H1 (cell line): ENCODE results near the gene CILP. TPM values are rescaled to one million over a fixed set of nuclear protein-coding genes. Genes with fewer than 3 reads are reported as not detected.

Experiments used
- BCL11A ChIP-seq, 2 experiments: IDR thresholded peaks; one replicate each; pipeline ENCODE4 v1.6.1; 2011; ENCODE audit warnings: low read depth in 2 of 2, low read length in 2 of 2, mild to moderate bottlenecking in 2 of 2
- CBX8 ChIP-seq: fragments of 300-800, 300-1000 bp; sonication (generic); IDR thresholded peaks from 2 replicates; pipeline ENCODE4 v1.7.1; 2016; ENCODE audit warnings: low read depth, low read length, borderline replicate concordance
- RBBP5 ChIP-seq: IDR thresholded peaks from 2 replicates; pipeline ENCODE4 v1.7.1; 2012; ENCODE audit warnings: low read depth, mild to moderate bottlenecking, inconsistent platforms, low read length, moderate library complexity, borderline replicate concordance
- RNF2 ChIP-seq: fragments of 200-900, 300-1000 bp; sonication (generic); IDR thresholded peaks from 2 replicates; pipeline ENCODE4 v1.7.1; 2016; ENCODE audit warnings: borderline replicate concordance, low read depth, mild to moderate bottlenecking, antibody characterized with exemption, low read length; ENCODE audit not compliant: poor library complexity, severe bottlenecking; ENCODE audit errors: missing control alignments
- SP1 ChIP-seq: IDR thresholded peaks from 2 replicates; pipeline ENCODE4 v1.6.1; 2011; ENCODE audit warnings: low read depth, low read length
- SP2 ChIP-seq: IDR thresholded peaks from 2 replicates; pipeline ENCODE4 v1.6.1; 2012; ENCODE audit warnings: mild to moderate bottlenecking, low read length, inconsistent platforms
- SRF ChIP-seq: IDR thresholded peaks from 2 replicates; pipeline ENCODE4 v1.6.1; 2011; ENCODE audit warnings: mild to moderate bottlenecking, low read depth, low read length, moderate library complexity
- YY1 ChIP-seq: IDR thresholded peaks from 2 replicates; pipeline ENCODE4 v1.6.1; 2011; ENCODE audit warnings: low read depth, mild to moderate bottlenecking, low read length
- polyA plus RNA-seq, 7 experiments: library from polyadenylated mRNA; depleted of rRNA in 3 of 7; stranded (reverse) in 5 of 7; unstranded in 2 of 7; fragments of >200 nt in 5 of 7; fragments of 200-250 nt in 2 of 7; gene quantifications; 1 replicate in 5 of 7; 2 replicates in 1 of 7; 4 replicates in 1 of 7; pipeline versions ENCODE4 v1.2.1 to v1.2.3, GENCODE V29; 2011 to 2013; ENCODE audit warnings: missing spikeins in 2 of 7, mixed read lengths in 2 of 7
- total RNA-seq: library from RNA; stranded (reverse); fragmentation: NEBNext Ultra II Directional; extraction: Animal tissue kit (Norgen Biotek cat#: 25700); gene quantifications from 2 replicates; pipeline ENCODE4 v1.2.1, GENCODE V29; 2021
- TF ChIP-seq, protein P1 (sequence below): fragments of 300-600 bp; sonication (generic); IDR thresholded peaks from 2 replicates; pipeline ENCODE4 v1.7.1; 2012; ENCODE audit warnings: low read length, moderate library complexity, mild to moderate bottlenecking, inconsistent platforms; ENCODE audit not compliant: insufficient replicate concordance
- TF ChIP-seq, protein P2 (sequence below): IDR thresholded peaks from 2 replicates; pipeline ENCODE4 v1.6.1; 2011; ENCODE audit warnings: low read depth, mild to moderate bottlenecking, low read length; ENCODE audit not compliant: insufficient read depth

CILP gene
- total and polyA plus RNA-seq, 2 of the 8 experiments (the other 6 are each of a cell fraction or from before 2014, with no cell fraction given): 0.02 TPM; not detected in 1

DNA sequence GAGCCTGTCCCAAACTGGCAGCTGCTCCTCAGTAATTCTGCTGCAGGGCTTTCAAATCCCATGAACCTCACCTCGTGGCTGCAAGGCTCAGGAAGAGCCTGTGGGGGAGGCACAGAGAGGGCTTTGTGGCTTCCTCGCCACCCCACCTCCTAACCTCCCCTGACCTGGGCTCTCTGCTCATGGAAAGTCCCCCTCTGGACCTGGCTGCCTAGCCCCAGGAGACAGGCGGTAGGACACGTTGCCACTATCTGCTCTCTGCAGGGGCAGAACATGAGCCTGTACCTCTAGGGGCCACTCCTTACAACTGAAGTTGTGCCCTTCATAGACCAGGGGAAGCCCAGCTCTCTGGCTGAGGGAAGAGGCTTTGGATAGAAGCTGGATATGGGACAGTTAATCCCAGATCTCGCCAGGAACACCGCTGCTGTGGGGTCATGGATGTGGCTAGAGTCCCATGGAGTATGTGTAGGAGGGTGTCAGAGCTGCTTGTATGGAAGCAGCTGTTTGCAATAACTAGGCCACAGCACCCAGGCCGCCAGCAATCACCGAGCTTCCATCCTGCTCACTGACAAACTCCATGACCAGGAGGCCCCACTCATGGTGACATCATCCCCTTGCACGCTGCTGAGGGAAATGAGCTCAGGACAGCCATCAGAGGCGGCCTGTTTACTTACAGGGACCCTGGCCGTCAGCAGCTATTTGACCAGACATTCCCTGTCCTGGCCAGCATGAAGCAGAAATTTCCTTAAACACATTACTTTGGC is 34.0 kb upstream of the CILP start (continued):
- TF ChIP-seq, protein P1, sequence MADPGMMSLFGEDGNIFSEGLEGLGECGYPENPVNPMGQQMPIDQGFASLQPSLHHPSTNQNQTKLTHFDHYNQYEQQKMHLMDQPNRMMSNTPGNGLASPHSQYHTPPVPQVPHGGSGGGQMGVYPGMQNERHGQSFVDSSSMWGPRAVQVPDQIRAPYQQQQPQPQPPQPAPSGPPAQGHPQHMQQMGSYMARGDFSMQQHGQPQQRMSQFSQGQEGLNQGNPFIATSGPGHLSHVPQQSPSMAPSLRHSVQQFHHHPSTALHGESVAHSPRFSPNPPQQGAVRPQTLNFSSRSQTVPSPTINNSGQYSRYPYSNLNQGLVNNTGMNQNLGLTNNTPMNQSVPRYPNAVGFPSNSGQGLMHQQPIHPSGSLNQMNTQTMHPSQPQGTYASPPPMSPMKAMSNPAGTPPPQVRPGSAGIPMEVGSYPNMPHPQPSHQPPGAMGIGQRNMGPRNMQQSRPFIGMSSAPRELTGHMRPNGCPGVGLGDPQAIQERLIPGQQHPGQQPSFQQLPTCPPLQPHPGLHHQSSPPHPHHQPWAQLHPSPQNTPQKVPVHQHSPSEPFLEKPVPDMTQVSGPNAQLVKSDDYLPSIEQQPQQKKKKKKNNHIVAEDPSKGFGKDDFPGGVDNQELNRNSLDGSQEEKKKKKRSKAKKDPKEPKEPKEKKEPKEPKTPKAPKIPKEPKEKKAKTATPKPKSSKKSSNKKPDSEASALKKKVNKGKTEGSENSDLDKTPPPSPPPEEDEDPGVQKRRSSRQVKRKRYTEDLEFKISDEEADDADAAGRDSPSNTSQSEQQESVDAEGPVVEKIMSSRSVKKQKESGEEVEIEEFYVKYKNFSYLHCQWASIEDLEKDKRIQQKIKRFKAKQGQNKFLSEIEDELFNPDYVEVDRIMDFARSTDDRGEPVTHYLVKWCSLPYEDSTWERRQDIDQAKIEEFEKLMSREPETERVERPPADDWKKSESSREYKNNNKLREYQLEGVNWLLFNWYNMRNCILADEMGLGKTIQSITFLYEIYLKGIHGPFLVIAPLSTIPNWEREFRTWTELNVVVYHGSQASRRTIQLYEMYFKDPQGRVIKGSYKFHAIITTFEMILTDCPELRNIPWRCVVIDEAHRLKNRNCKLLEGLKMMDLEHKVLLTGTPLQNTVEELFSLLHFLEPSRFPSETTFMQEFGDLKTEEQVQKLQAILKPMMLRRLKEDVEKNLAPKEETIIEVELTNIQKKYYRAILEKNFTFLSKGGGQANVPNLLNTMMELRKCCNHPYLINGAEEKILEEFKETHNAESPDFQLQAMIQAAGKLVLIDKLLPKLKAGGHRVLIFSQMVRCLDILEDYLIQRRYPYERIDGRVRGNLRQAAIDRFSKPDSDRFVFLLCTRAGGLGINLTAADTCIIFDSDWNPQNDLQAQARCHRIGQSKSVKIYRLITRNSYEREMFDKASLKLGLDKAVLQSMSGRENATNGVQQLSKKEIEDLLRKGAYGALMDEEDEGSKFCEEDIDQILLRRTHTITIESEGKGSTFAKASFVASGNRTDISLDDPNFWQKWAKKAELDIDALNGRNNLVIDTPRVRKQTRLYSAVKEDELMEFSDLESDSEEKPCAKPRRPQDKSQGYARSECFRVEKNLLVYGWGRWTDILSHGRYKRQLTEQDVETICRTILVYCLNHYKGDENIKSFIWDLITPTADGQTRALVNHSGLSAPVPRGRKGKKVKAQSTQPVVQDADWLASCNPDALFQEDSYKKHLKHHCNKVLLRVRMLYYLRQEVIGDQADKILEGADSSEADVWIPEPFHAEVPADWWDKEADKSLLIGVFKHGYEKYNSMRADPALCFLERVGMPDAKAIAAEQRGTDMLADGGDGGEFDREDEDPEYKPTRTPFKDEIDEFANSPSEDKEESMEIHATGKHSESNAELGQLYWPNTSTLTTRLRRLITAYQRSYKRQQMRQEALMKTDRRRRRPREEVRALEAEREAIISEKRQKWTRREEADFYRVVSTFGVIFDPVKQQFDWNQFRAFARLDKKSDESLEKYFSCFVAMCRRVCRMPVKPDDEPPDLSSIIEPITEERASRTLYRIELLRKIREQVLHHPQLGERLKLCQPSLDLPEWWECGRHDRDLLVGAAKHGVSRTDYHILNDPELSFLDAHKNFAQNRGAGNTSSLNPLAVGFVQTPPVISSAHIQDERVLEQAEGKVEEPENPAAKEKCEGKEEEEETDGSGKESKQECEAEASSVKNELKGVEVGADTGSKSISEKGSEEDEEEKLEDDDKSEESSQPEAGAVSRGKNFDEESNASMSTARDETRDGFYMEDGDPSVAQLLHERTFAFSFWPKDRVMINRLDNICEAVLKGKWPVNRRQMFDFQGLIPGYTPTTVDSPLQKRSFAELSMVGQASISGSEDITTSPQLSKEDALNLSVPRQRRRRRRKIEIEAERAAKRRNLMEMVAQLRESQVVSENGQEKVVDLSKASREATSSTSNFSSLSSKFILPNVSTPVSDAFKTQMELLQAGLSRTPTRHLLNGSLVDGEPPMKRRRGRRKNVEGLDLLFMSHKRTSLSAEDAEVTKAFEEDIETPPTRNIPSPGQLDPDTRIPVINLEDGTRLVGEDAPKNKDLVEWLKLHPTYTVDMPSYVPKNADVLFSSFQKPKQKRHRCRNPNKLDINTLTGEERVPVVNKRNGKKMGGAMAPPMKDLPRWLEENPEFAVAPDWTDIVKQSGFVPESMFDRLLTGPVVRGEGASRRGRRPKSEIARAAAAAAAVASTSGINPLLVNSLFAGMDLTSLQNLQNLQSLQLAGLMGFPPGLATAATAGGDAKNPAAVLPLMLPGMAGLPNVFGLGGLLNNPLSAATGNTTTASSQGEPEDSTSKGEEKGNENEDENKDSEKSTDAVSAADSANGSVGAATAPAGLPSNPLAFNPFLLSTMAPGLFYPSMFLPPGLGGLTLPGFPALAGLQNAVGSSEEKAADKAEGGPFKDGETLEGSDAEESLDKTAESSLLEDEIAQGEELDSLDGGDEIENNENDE: no peak
- TF ChIP-seq SP2 (no peak), SRF (no peak), RNF2 (no peak), BCL11A (IDR thresholded peaks at IDR 0.05; ENCODE audit: low read depth in 2 of 2, low read length in 2 of 2) (no peak), CBX8 (no peak), YY1 (no peak), SP1 (no peak), RBBP5 (no peak)
- TF ChIP-seq, protein P2, sequence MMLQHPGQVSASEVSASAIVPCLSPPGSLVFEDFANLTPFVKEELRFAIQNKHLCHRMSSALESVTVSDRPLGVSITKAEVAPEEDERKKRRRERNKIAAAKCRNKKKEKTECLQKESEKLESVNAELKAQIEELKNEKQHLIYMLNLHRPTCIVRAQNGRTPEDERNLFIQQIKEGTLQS: no peak
